B cell (primary cell): Measurements from ENCODE around the gene GINS3.

Source experiments
- EZH2 ChIP-seq: IDR thresholded peaks from 2 replicates; pipeline ENCODE4 v1.6.1; 2012; ENCODE audit warnings: borderline replicate concordance, low read depth, mild to moderate bottlenecking, moderate library complexity, low read length; ENCODE audit not compliant: insufficient read depth, poor library complexity, severe bottlenecking
- TF ChIP-seq, protein P1 (sequence below): fragments of 200-600 bp; IDR thresholded peaks from one replicate; pipeline ENCODE4 v1.8.0; 2022; ENCODE audit warnings: antibody characterized with exemption, mild to moderate bottlenecking

DNA sequence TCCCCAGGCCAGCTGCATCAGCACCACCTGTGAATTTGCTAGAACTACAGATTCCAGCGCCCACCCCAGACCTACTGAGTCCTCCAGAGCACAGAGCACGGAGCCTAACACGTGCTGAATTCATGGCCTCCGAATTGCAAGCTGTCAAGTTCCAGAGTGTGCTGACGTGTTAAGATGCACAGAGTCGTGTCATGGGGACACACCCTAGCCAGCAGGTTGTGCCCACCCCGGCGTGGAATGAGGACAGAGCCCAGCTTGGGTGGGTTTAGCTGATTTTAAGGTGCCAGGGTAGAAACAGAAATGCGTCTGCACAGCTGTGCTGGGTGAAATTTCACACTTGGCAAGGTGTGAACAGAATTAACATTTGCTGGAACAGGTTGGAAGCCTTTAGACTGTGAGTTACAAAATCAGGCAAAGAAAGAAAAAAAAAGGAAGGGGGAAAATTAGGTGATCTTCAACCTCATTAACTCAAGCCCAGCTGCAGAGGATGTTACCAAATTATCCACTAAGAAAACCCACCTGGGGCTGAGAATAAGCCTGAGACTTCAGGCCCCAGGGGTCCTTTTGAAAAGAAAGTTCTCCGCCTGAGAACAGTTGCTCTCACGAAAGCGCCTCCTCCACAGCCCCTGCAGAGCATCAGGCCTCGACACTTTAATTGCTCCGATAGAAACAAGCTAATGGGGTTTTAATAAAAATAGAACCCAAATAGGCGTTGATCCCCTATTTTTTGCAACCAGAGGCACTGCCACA lies 27.1 kb downstream of the GINS3 start:
- TF ChIP-seq, protein P1, sequence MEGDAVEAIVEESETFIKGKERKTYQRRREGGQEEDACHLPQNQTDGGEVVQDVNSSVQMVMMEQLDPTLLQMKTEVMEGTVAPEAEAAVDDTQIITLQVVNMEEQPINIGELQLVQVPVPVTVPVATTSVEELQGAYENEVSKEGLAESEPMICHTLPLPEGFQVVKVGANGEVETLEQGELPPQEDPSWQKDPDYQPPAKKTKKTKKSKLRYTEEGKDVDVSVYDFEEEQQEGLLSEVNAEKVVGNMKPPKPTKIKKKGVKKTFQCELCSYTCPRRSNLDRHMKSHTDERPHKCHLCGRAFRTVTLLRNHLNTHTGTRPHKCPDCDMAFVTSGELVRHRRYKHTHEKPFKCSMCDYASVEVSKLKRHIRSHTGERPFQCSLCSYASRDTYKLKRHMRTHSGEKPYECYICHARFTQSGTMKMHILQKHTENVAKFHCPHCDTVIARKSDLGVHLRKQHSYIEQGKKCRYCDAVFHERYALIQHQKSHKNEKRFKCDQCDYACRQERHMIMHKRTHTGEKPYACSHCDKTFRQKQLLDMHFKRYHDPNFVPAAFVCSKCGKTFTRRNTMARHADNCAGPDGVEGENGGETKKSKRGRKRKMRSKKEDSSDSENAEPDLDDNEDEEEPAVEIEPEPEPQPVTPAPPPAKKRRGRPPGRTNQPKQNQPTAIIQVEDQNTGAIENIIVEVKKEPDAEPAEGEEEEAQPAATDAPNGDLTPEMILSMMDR = no peak
- TF ChIP-seq EZH2 = no peak
